GM12878 (cell line): ENCODE measurements around the gene LRP10. TPM values are rescaled to one million over a fixed set of nuclear protein-coding genes. Genes with fewer than 3 reads are reported as not detected.

Experiments used
- ATAC-seq: fragments of 200-7000 bp; cut with Tn5 transposase; 3 replicates; pipeline ENCODE4 v1.9.1; 2020; ENCODE audit warnings: mild to moderate bottlenecking, moderate library complexity
- BruUV-seq: library from RNA; stranded (reverse); fragments of 400-500 nt; replicated peaks from 2 replicates; lab custom pipeline; 2021; lab: Mats Ljungman, UMichigan
- CTCF ChIA-PET: fragments of 300-600 bp; sonication (Branson Sonifier 250); formaldehyde crosslinking; extraction: SDS; loops from one replicate; lab custom pipeline; 2021; ENCODE audit warnings: inconsistent platforms; lab: Yijun Ruan, JAX
- POLR2A ChIA-PET: fragments of 350-600 bp; formaldehyde crosslinking; extraction: SDS; loops from one replicate; lab custom pipeline; 2021; ENCODE audit warnings: inconsistent platforms; lab: Charles Lee
- RAD21 ChIA-PET: fragments of 300-600 bp; sonication (Branson Sonifier 250); formaldehyde crosslinking; loops from one replicate; lab custom pipeline; 2023; ENCODE audit warnings: antibody characterized with exemption; ENCODE audit not compliant: unreplicated experiment; lab: Charles Lee
- SMC1A ChIA-PET: fragments of 300-600 bp; sonication (Branson Sonifier 250); formaldehyde crosslinking; loops from one replicate; lab custom pipeline; 2023; ENCODE audit not compliant: unreplicated experiment, uncharacterized antibody; lab: Charles Lee
- DNase-seq: peaks from one replicate; pipeline ENCODE4 v3.0.0-alpha.2; 2011; ENCODE audit warnings: low read depth, low spot score
- FAIRE-seq: peaks from 3 replicates; lab custom pipeline; 2011; peaks lifted over from hg19 to GRCh38; lab: Jason Lieb, UNC
- H2AFZ ChIP-seq: 2 replicates; pipeline ENCODE4 v1.6.0; 2011; ENCODE audit warnings: low read depth, low read length, control low read depth; ENCODE audit not compliant: control insufficient read depth
- H3K27ac ChIP-seq: 2 replicates; pipeline ENCODE4 v1.5.1; 2011; ENCODE audit warnings: control low read depth; ENCODE audit not compliant: control insufficient read depth, insufficient read depth
- H3K27me3 ChIP-seq, 2 experiments: replicated peaks in 1 of 2; 2 replicates each; pipeline versions ENCODE4 v1.6.0 to v1.6.1; 2011; ENCODE audit warnings: low read length in 1 of 2; ENCODE audit not compliant: control insufficient read depth in 2 of 2, insufficient read depth in 2 of 2
- H3K36me3 ChIP-seq, 2 experiments: 2 replicates each; pipeline ENCODE4 v1.5.1; 2011; ENCODE audit warnings: low read length in 1 of 2; ENCODE audit not compliant: control insufficient read depth in 2 of 2, insufficient read depth in 2 of 2
- H3K4me1 ChIP-seq: 2 replicates; pipeline ENCODE4 v1.6.1; 2011; ENCODE audit warnings: mild to moderate bottlenecking, low read length, moderate library complexity, mixed read lengths; ENCODE audit not compliant: control insufficient read depth, insufficient read depth
- H3K4me2 ChIP-seq: 2 replicates; pipeline ENCODE4 v1.6.0; 2011; ENCODE audit warnings: control low read depth; ENCODE audit not compliant: control insufficient read depth, insufficient read depth
- H3K4me3 ChIP-seq: fragments of 200-600 bp; sonication (generic); 2 replicates; pipeline ENCODE4 v1.5.1; 2016
- H3K79me2 ChIP-seq: 2 replicates; pipeline ENCODE4 v1.6.0; 2011; ENCODE audit warnings: low read length; ENCODE audit not compliant: control insufficient read depth, insufficient read depth
- H3K9ac ChIP-seq: 2 replicates; pipeline ENCODE4 v1.8.0; 2011; ENCODE audit warnings: low read length, control low read depth, mixed read lengths; ENCODE audit not compliant: control insufficient read depth, insufficient read depth
- H3K9me3 ChIP-seq: replicated peaks from 3 replicates; pipeline ENCODE4 v1.5.1; 2011; ENCODE audit warnings: mild to moderate bottlenecking, low read length; ENCODE audit not compliant: control insufficient read depth, insufficient read depth
- H4K20me1 ChIP-seq: 2 replicates; pipeline ENCODE4 v1.6.0; 2011; ENCODE audit not compliant: control insufficient read depth, insufficient read depth
- ASH2L ChIP-seq: fragments of 300-600, 200-600 bp; sonication (generic); IDR thresholded peaks from 2 replicates; pipeline ENCODE4 v1.6.1; 2017; ENCODE audit warnings: low read depth, mild to moderate bottlenecking, borderline replicate concordance
- BACH1 ChIP-seq: fragments of 450-650 bp; IDR thresholded peaks from 2 replicates; pipeline ENCODE4 v1.6.1; 2017; ENCODE audit warnings: mild to moderate bottlenecking, borderline replicate concordance
- CHD2 ChIP-seq: IDR thresholded peaks from 2 replicates; pipeline ENCODE4 v1.6.1; 2011; ENCODE audit warnings: low read depth, low read length, improper control_type of control experiment, borderline replicate concordance
- KDM1A ChIP-seq: fragments of 200-600 bp; sonication (generic); IDR thresholded peaks from 2 replicates; pipeline ENCODE4 v1.6.1; 2016; ENCODE audit warnings: borderline replicate concordance
- MYB ChIP-seq: fragments of 150-350 bp; IDR thresholded peaks from 2 replicates; pipeline ENCODE4 v1.6.1; 2014; ENCODE audit warnings: mild to moderate bottlenecking, low read depth, low read length, borderline replicate concordance
- NFIC ChIP-seq: IDR thresholded peaks from 2 replicates; pipeline ENCODE4 v1.6.1; 2012; ENCODE audit warnings: low read depth, mild to moderate bottlenecking, inconsistent platforms, low read length, moderate library complexity
- PAX8 ChIP-seq: fragments of 450-650 bp; IDR thresholded peaks from 2 replicates; pipeline ENCODE4 v1.6.1; 2017; ENCODE audit warnings: mild to moderate bottlenecking, moderate library complexity
- STAT3 ChIP-seq: IDR thresholded peaks from 2 replicates; pipeline ENCODE4 v1.6.1; 2011; ENCODE audit warnings: low read depth, low read length, improper control_type of control experiment
- YY1 ChIP-seq: IDR thresholded peaks from 2 replicates; pipeline ENCODE4 v1.6.1; 2011; ENCODE audit warnings: low read depth, mild to moderate bottlenecking, low read length
- in situ Hi-C: fragments of 300-500 bp; cut with MboI; formaldehyde crosslinking; loops from 9 replicates; pipeline ENCODE4 v1.14.3; 2018; ENCODE audit warnings: mixed read lengths
- intact Hi-C: fragments of 100-400 bp; cut with micrococcal nuclease; formaldehyde crosslinking; loops from one replicate; pipeline ENCODE4 v1.14.2; 2022; ENCODE audit not compliant: unreplicated experiment
- polyA plus RNA-seq, 11 experiments: library from polyadenylated mRNA; depleted of rRNA in 4 of 11; unstranded in 6 of 11; stranded (reverse) in 5 of 11; fragments of >200 nt; fragmentation: Nextera tagmentation in 4 of 11; fragmentation: Illumina TruSeq in 1 of 11; extraction: Ambion mirVana in 4 of 11; extraction: Trizol in 1 of 11; gene quantifications; 1 replicate in 1 of 11; 2 replicates in 10 of 11; pipeline versions ENCODE4 v1.2.1 to v1.2.3, GENCODE V29; 2011 to 2016; ENCODE audit warnings: inconsistent platforms in 2 of 11, missing spikeins in 2 of 11, low read depth in 1 of 11
- total RNA-seq, 4 experiments: library from RNA; depleted of rRNA in 3 of 4; stranded (reverse); fragments of >200 nt in 3 of 4; fragmentation: Illumina TruSeq in 1 of 4; extraction: Trizol in 1 of 4; gene quantifications; 2 replicates each; pipeline versions ENCODE4 v1.2.1 to v1.2.3, GENCODE V29; 2013 to 2021
- TF ChIP-seq, protein P1 (sequence below): fragments of 450-650 bp; IDR thresholded peaks from 2 replicates; pipeline ENCODE4 v1.6.1; 2017; ENCODE audit warnings: low read depth, mild to moderate bottlenecking, moderate library complexity

The LRP10 gene
- total and polyA plus RNA-seq, 10 of the 15 experiments (the other 5 are each of a cell fraction or from before 2014, with no cell fraction given), result 3.0 to 56.9 (median 20.9) TPM

DNA sequence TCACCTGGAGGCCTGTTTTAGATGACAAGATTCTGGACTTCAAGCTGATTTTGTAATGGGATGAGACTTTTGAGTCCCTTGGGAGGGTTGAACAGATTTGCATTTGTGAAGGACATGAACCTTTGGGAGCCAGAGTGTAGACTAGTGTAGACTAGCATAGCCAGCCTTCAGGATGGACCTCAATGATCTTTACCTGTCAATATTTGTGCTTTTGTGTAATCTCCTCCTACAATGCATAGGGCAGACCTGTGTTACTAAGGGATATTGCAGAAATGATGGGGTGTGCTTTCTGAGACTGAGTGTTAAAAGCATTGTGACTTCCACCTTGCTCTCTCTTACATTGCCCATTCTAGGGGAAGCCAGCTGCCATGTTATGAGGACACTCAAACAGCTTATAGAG is 9.9 kb upstream of the LRP10 start:
- H3K4me3 ChIP-seq, result no peak overlapping the region
- peaks cover 5% of the 10 kb centered on the region; the same call in 1 of the 3 replicates for H3K9me3 ChIP-seq
- BruUV-seq, result no TSS peak
- no peak for ATAC-seq
- no peak overlapping the region for H3K9ac ChIP-seq
- H3K27ac ChIP-seq, result no peak overlapping the region
- no peak overlapping the region for H3K4me2 ChIP-seq
- FAIRE-seq, result no peak
- RAD21 ChIA-PET, result interaction anchor here (1.2 to 1.7 kb wide), 3 partner anchors 9 to 292 kb away, joined by 3 to 4 read pairs (median 3); no protein-coding TSS in a partner anchor
- SMC1A ChIA-PET, result interaction anchor here (0.8 to 1.1 kb wide), 3 partner anchors 9 to 40 kb away, joined by 3 to 5 read pairs (median 4); partner anchors contain the start of gene LRP10
- CTCF ChIA-PET, result interaction anchor here (0.9 to 6.5 kb wide), 7 partner anchors 8 to 291 kb away, joined by 3 to 40 read pairs (median 4); partner anchors contain the start of gene LRP10
- POLR2A ChIA-PET, result no interaction called here
- no peaks in the 10 kb centered on the region for H3K36me3 ChIP-seq
- in situ Hi-C loops, result no loop called here
- DNase-seq, result no peak
- no peak for TF ChIP-seq CHD2
- no peak for TF ChIP-seq NFIC
- TF ChIP-seq STAT3, result no peak
- TF ChIP-seq ASH2L, result no peak
- TF ChIP-seq, protein P1, sequence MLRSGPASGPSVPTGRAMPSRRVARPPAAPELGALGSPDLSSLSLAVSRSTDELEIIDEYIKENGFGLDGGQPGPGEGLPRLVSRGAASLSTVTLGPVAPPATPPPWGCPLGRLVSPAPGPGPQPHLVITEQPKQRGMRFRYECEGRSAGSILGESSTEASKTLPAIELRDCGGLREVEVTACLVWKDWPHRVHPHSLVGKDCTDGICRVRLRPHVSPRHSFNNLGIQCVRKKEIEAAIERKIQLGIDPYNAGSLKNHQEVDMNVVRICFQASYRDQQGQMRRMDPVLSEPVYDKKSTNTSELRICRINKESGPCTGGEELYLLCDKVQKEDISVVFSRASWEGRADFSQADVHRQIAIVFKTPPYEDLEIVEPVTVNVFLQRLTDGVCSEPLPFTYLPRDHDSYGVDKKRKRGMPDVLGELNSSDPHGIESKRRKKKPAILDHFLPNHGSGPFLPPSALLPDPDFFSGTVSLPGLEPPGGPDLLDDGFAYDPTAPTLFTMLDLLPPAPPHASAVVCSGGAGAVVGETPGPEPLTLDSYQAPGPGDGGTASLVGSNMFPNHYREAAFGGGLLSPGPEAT, result no peak
- TF ChIP-seq PAX8, result no peak
- no peak for TF ChIP-seq MYB
- no peak for TF ChIP-seq BACH1
- TF ChIP-seq YY1, result no peak
- TF ChIP-seq KDM1A, result no peak
- TF ChIP-seq, all 136 proteins: peak for 0
- Histone ChIP-seq H3K27me3 (no peaks in the 10 kb centered on the region), H3K79me2 (no peaks in the 10 kb centered on the region), H2AFZ (no peak overlapping the region), H3K4me1 (peaks cover 7% of the 10 kb centered on the region), H4K20me1 (no peaks in the 10 kb centered on the region)
- intact Hi-C loops, result no loop called here
